HG03558 (cell line): ENCODE results near the gene ANAPC10.
"Not testable (repeated sequence)": the region's sequence is repeated elsewhere in the genome, so short reads cannot be mapped to it uniquely, and the experiment has no call there.

Experiments used
- ATAC-seq: cut with Tn5 transposase; IDR thresholded peaks from one replicate; pipeline ENCODE4 v1.9.1; 2021; ENCODE audit warnings: moderate number of reproducible peaks; ENCODE audit not compliant: unreplicated experiment; ENCODE audit errors: extremely low read depth

ANAPC10 gene

GRCh38 chr4:145014365-145014764 lies 83.6 kb downstream of the ANAPC10 start:
- no peak for ATAC-seq

GRCh38 chr4:145012841-145013240 lies 85.2 kb downstream of the ANAPC10 start:
- no peak for ATAC-seq

DNA sequence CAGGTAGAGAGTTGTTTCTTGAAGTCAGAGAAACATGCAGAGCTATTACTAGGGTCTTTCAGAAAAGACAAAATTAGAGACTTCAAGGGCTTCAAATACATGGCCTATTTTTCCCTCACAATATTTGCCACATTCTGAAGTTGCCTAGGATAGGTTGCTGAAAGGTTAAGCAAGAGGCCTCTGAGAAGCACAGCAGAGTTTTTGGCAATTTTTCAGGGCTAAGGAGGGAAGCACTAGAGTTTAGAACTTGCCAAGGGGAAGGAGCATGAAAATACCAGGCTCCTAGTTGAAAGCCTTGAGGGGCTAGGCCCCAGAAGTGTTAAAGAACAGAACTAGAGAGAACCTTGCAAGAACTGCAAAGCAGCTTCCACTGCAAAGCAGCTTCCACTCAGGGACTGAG lies 86.4 kb downstream of the ANAPC10 start:
- ATAC-seq: no peak

DNA sequence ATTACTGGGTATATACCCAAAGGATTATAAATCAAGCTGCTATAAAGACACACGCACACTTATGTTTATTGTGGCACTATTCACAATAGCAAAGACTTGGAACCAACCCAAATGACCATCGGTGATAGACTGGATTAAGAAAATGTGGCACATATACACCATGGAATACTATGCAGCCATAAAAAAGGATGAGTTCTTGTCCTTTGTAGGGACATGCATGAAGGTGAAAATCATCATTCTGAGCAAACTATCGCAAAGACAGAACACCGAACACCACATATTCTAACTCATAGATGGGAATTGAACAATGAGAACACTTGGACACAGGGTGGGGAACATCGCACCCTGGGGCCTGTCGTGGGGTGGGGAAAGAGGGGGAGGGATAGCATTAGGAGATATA lies 87.7 kb downstream of the ANAPC10 start:
- not testable (repeated sequence) for ATAC-seq

- ATAC-seq: no peak
These were observed 94.3 kb downstream of the ANAPC10 start for GRCh38 chr4:145003675-145004074.

DNA sequence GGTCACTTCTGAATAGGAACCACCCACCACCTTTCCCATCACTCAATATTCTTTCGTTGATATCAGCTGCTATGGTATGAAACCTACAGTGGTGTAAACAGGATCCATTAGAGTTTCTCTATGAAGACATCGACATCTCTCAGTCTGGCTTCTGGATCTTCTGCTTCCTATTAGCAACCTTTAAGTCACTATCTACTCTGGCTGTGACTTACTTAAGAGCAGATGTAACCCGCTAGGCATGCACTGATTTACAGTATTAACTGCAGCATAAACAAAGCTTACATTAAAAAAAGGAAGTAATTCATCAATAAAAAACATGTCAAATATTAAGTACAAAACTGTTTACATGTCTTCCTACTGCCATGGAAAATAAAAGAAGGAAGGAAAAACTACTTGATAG lies 96.4 kb downstream of the ANAPC10 start:
- ATAC-seq: no peak

DNA sequence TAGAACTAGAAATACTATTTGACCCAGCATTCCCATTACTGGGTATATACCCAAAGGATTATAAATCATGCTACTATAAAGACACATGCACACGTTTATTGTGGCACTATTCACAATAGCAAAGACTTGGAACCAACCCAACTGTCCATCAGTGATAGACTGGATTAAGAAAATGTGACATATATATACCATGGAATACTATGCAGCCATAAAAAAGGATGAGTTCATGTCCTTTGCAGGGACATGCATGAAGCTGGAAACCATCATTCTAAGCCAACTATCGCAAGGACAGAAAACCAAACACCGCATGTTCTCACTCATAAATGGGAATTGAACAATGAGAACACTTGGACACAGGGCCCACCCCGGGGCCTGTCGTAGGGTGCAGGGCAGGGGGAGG lies 97.3 kb downstream of the ANAPC10 start:
- ATAC-seq: not testable (repeated sequence)

- no peak for ATAC-seq
These were observed 108.7 kb downstream of the ANAPC10 start for GRCh38 chr4:144989306-144989705.

GRCh38 chr4:144985531-144985930 lies 112.5 kb downstream of the ANAPC10 start:
- no peak for ATAC-seq

GRCh38 chr4:144985014-144985413 lies 113.0 kb downstream of the ANAPC10 start:
- ATAC-seq: no peak

DNA sequence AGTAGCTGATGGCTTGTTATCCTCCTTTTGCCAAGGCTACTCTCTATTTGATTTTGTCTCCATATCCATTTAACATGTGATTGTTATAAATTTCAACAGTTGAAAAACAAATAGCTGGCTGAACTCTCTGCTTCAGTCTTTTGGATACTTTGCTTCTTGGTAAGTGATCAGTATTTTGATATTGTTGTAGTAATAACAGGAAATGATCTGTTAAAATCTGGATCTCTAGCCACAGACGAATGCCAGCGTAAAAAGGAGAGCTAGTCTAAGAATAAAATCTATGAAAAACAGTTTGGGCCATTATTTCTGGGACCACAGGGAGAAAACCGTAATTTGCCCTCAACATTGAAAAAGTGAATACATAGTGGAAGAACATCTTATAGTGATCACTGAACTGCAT lies 113.8 kb downstream of the ANAPC10 start:
- ATAC-seq: no peak

DNA sequence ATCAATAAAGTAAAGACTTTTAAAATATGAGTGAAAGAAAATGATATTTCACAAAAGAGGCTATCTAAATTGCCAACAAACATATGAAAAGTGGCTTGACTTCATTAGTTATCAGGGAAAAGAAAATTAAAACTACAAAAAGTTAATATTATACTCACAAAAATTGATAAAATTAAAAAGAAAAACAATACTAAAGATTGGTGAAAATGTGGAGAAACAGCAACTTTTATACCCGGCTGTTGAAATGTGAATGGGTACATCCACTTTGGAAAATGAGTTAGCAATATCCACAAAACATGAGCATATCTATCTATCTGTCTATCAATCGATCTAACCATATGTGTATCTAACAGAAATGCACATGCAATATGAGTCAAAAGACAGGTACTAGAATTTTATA lies 122.3 kb downstream of the ANAPC10 start:
- ATAC-seq: no peak

DNA sequence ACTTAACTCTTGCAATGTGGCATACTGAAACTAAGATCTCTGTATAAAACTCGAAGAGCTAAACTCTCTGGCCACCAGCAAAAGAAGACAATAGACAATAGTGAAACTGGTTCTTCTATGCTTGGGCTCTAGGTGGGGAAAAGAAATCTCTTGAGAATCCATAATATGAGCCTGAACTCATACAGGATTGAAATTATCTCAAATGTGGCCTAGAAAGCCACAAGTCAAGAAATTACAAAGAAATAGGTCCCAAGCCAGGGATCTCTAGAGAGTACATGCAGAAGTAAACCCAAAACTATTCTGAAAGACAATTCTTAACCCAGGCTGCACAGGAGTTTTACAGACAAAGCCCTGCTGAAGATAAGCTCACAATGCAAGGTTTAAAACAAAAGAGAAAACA lies 127.4 kb downstream of the ANAPC10 start:
- peak; percentile 56 for ATAC-seq

GRCh38 chr4:144969821-144970220 lies 128.2 kb downstream of the ANAPC10 start:
- ATAC-seq: no peak

DNA sequence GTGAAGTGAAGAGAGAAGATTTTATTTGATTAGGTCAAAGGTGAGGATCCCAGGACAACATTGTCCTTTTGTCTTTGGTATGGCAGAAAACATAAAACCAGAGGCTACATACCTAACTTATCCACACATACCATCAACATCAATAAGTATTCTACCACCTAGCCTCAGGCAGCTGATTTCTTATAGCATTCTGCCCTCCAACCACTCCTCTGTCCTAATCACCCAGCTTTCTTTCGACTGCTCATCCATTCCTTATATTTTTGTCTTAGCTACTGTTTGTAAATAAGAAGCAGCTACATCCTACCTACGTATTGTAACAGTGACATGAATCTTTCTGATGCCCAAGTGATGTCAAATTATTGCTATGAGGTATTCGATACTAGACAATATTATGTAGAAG lies 129.4 kb downstream of the ANAPC10 start:
- no peak for ATAC-seq

GRCh38 chr4:144967161-144967560 lies 130.8 kb downstream of the ANAPC10 start:
- ATAC-seq: peak; percentile 33

DNA sequence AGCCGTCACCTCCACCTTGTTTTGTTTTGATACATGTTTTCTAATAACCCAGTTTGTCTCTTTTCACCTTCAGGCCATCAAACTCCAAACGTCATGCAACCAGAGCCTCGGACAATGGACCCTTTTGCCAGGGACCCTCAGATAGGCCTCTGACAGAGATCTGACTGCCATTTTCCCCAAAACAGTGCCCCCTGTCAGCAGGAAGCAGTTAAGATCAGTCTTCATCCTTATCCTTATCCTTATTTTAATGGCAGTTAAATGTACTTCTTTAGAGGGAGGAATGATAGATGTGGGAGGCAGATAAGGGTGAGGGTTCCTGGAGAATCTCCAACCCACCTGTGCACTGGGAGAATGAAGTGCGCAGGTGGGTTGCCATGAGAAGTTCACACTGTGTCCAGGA lies 135.7 kb downstream of the ANAPC10 start:
- ATAC-seq: no peak

GRCh38 chr4:144955104-144955503 lies 142.9 kb downstream of the ANAPC10 start:
- ATAC-seq: no peak

DNA sequence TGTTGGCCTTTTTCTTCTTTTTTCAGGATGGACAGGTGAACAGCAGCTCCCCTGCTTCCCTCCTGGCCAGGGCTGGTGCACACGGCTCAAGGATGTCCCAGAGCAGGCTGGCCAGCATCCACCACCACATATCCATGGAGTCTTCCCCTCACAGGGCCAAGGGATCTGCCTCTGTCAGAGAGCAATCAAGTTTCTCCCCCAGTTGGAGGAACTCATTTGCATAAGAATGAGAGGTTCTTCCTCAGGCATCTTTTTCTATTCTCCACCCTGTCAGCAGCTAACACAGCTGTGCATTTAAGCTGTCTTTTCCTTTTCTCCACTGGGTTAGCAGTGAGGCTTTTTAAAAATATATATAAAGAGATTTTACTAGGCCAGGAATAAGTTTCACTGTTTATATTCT lies 143.8 kb downstream of the ANAPC10 start:
- ATAC-seq: no peak

DNA sequence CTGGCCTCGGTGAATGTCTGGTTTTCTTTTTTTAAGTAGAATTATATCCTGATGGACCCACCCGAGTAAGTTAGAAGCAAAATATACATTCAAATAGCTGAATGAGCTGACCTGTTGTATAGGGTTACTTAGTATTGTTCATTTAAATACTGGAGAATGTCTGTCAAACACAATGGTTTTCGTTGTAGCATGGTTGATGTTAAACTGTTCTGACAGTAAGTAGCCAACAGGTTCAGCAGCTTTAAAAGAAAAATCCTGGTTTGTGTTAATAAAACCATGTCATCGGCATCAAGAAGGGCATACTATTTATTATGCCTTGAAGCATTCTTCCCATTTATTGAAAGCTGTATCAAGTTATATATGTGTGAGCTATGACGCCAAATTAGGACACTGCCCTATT lies 149.6 kb downstream of the ANAPC10 start:
- no peak for ATAC-seq

- no peak for ATAC-seq
These were observed 150.0 kb downstream of the ANAPC10 start for GRCh38 chr4:144948009-144948408.
